Effector CD4-positive, alpha-beta T cell (primary cell): ENCODE results near the gene KCNF1.
"Not testable (repeated sequence)": the region's sequence is repeated elsewhere in the genome, so short reads cannot be mapped to it uniquely, and the experiment has no call there.

Experiments used
- DNase-seq: peaks from one replicate; pipeline ENCODE4 v3.0.0-alpha.2; 2020

The KCNF1 gene

DNA sequence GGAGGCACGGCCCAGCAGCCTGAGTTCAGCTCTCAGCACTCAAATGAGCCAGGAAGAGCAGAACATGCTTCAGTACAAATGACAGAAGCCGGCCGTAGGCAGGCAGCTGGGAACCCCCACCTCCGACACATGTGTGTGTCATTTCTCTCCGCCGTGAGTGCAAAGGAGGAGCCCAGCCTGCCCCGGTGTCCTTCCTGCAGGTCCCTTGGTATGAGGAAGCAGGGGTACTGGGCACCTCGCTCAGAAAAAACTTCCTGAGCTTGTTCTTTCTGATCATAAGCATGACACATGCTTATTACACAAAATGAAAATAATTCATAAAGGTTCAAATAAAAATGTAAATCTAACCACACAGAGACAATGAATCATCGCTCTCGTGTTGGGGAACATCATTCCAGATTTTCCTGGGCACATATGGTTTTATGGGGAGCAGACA lies 35.3 kb downstream of the KCNF1 start:
- DNase-seq, result no peak

DNA sequence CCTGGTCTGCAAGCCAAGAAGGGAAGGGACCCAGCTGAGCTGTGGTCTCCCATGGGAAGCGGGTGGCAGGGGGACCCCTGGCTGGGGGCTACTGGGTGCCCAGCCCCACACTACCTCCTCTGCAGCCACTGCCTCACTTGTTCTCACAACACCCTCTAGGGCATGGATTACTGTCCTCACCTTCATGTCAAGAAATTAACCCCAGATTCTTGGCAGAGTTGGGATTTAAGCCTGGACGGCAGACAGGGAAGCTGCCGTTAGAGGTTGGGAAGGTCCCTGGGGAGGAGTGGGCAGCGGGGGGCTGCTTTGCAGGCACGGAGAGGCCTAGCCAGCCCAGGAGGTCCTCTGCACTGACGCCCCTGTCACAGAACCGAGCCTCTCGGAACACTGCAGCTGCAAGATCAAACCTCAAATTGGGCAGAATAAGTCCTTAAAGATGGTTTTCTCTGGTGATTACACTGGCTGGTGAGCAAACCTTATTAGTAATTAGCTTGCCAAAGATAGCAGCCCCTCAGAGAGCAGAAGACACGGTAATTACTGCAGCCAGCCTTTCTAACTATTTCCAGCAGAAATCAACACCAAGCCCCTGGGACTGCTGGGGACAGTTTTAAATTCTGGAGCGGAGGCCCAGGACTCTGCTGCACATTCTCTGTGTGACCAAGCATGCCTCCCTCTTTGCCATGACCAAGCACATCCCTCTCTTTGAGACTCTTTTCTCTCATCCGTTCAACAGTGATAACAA lies 35.9 kb downstream of the KCNF1 start:
- no peak for DNase-seq

DNA sequence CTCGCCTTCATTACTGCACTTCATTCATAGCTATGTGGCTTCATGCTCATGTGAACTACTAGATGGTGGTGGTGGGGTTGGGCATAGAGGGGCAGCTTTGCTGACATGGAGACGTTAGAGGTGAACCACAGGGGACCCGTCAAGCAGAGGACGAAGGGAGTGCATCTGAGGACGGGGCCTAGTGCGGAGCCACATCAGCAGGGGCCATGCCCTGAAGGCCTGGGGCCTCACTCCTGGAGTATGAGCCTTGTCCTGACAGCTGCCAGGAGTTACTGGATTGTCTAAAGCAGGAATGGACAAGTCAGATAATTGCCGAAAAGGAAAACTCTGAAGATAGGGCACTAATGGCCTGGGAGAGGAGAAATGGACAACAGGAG lies 36.4 kb downstream of the KCNF1 start:
- no peak for DNase-seq

DNA sequence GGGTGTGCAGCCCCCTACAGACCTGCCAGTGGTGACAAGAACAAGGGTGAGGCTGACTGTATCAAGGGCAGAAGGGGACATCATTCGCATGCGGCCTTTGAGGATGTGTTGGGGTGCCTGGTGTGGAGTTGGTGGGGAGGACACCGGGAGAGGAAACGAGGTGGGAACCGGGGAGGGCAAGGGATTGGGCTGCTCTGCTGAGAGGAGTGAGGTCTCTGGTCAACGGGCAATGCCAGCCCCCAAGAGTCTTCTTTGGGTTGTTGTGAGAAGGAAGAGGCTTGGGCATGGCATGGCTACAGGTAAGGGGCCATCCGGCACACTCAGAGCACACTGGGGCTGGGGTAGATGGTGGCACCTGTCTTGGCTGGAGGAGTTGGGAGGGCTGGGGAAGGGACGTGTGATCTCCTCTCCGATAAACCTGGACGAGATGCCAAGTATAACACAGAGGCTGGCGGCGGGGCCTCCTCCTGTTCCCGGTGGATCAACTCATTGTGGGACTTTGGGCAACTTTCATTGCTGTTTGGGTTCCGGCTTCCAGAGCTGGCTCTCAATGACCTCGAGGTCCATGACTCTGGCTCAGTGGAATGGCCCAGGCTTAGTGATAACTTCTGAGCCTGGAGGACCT lies 37.0 kb downstream of the KCNF1 start:
- DNase-seq, result no peak

DNA sequence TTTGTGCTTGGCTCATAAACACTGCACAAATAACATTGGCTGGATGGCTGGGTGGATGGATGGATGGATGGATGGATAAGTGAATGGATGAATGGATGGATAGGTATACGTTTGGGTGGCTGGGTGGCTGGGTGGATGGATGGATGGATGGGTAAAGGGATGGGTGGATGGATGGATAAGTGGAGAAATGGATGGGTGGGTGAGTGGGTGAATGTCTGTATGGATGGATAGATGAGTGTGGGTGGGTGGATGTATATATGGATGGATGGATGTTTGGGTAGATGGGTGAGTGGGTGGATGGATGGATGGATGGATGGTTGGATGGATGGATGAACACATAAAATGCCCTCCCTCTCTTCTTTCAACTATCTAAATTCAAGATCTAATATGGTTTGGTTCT lies 38.1 kb downstream of the KCNF1 start:
- no peak for DNase-seq

DNA sequence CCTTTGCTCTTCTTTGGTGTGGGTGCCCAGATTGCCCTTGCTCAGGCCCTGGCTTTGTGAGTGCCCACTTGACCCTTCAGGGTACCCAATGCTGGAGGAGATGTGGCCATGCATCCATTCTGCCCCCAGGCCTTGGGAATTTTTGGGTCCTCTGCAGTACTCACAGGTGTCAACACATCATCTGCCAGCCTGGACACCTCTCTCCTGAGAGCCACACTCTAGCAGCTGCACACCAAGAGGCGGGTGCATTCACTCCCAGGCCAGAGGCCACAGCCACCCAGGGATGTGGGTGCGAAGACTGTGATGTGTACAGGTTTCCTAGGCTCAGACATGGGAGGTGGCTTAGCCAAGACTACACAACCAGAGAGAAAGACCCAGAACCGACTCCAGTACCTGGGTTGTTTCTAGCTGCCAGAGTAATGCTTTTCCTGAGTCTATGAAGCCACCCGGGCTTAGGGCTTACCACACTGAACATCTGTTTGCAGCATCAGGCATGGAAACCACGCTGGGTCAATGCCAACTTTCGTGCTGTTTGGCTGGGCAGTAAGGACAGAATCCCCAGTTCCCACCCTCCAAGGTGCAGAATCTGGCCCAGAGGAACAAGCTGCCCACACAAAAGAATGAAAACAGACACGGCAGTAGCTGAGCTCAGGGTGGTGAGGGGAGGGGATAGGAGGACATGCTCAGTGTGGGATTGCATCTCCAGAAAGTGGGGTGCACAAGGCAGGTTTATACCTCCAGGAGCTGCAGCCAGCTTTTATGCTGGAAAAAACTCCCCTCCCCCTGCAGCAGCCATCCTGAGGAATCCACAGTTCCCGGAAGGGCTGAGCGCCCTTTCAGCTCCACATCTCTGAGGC lies 40.1 kb downstream of the KCNF1 start:
- DNase-seq, result no peak

DNA sequence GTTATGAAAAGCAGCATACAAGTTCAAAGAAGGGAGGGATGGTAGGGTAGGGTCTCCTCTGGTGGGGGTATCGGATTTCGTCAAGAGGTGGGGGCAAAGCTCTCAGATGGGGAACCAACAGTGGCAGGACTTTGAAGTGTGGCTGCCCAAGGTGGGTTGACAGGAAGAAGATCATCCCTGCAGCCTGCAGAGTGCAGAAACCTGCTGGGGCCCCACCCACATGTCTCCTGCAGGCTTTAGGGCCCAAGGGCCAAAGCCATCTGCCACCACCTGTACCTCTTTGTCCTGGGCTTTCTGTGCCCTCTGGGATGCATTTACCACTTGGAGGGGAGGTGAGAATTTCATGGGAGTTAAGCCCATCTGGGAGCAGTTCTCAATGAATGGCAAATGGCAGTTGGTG lies 42.7 kb downstream of the KCNF1 start:
- no peak for DNase-seq

DNA sequence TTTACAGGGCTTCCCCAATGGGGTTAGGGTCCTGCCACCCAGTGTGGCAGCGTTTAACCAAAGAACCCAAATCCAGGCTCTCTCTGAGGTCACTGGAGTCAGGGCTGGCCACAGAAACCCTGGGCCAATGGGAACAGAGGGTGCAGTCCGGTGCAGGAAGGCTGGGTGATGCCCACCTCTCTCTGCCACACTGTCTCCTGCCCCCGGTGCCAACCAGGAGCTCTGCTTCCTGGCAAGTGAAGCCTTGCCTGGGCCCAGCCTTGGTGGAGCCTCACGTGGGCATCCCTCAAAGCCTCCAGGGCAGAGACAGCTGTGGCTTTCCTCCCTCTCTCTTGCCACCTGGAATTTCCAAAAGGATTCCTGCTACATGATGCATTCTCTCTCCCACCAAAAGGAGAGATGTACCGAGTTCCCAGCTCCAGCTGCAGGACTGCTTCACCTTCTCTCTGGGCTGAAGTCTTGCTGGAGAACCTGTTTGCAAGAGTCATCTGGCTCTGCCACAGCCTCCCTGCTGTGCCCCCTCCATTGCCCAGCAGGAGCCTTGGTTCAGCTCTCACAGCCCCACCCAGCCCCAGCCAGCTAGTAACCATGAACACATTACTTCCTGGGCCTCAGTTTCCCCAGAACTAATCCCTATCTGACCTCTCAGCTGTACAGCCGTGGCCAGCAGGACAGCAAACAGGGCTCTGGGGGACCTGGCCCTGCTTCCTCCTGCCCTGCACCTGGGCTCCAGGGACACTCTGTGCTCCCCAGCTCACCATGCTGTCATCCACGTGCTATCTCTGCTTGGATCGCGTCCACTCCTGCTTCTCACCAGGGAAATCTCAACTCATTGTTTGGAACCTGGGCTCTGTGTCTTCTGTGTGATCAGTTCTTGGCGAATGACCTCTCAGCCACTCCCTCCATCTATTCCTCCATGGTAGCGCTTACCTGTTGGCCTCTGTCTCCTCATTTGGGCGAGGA lies 43.4 kb downstream of the KCNF1 start:
- no peak for DNase-seq

DNA sequence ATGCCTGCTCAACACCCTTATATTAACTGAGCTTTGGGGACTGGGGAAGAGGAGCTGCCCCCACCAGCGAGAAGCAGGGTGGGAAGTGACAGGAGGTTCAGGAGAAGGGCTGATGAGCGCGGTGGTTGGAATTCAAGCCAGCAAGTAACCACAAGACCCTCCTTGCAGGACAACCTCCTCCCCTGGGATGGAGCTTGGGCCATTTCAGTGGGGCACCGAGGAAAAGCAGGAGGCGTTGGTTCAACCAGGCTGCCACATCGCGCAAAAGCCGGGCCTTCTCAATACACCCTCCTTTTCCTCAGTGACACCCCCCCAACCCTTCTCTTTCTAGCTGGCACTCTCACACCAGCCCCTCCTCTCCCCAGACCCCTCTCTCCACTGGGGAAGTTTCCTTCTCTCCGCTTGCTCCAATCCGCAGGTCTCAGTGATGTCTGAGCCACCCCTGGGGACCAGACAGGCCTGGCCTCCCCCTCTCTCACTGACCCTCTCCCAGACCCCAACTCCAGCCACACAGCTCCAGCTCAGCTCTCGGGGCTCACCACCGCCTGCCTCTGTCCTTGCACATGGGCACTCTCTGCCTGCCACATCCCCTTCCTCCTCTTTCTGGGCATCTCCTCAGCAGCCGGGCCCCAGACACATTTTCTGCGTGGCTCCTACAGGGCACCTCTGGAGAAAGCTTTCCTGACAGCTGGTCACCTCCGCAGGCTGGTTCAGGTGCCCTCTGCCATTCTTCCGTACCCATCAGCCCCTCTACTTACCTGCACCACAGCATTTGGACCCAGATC lies 44.5 kb downstream of the KCNF1 start:
- no peak for DNase-seq

DNA sequence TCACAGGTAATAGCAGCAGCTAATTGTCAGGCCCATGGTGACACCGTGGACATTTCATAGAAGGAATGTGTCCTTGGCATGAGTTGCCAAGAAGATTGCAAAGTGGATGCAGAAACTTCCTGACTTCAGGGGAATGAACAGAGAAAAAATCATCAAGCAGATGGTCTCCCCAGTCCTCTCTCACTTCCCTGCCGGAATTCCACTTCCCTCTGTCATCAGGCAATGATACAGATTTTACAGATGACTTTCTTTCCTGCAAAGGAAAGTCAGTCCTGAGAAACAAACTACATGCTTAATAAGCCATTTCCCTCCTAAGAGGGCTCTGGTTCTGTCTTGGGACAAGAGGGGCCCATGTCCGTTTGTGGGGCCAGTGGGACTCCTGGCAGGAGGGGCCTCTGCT lies 45.7 kb downstream of the KCNF1 start:
- DNase-seq, result no peak

DNA sequence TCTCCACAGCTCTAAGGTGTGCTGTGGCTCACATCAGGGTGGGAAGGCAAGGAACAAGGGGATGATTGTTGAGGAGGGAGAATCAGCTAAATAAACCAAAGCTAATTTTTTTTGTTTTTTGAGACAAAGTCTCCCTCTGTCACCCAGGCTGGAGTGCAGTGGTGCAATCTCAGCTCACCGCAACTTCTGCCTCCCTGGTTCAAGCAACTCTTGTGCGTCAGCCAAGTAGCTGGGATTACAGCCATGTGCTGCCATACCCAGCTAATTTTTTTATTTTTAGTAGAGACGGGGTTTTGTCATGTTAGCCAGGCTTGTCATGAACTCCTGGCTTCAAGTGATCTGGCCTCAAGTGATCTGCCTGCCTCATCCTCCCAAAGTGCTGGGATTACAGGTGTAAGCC lies 46.7 kb downstream of the KCNF1 start:
- not testable (repeated sequence) for DNase-seq

DNA sequence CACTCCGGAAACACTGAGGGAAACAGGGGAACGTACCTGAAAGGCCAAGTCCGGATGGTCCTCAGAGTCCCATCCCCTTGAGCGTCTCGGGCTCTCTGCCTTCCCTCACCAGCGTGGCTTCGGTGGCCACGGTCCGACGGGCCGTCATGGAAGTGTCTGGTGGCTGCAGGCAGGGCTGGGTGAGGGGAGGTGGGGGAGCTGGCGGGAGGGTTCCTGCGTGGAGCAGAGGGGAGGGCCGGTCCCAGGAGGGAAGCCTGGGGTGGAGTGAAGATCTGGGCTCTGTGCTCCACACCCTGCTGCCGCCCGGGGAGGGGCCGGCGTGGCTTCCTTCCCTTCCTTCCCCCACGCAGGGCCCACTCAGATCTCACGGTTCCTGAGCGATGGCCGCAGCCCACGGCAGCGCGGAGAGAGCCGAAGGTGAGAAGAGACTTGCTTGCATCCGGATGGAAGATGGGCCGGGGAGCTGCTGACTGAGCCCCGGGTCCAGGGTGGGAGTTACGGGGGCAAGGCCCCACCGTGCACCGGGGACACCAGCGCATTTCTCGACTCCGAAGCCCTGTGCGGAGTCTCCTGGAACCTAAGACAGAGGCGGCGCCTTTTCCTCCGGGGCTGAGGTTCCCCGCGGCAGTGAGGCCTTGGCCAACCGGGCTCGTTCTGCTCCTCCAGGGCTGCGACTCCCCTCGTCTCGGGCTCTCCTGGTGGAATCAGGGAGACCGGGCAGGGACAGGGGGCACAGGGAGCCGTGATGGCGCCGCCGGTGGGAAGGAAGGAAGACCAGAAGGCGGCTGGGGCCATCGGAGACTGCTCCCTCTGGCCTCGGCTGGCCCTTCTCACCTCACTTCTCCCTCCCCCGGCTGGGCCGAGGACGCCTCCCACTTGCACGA lies 49.1 kb downstream of the KCNF1 start:
- DNase-seq, result no peak

DNA sequence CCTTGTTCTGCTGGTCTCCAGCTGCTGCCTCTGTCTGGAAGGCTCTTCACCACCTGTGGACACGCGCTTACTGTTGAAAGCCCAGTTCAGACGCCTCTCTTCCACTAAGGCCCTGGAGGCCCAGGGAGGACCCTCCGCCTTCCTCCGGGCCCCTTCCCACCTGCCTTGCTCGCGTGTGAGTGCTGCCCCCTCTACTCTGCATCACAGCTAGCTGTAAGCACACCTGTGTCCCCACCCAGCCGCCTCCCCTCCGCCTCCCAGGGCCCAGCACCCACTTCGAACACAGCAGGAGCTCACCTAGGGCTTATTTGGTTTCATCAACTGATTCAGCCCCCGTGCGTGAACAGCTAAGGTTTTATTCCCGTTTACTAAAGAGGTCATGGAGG lies 49.7 kb downstream of the KCNF1 start:
- no peak for DNase-seq

DNA sequence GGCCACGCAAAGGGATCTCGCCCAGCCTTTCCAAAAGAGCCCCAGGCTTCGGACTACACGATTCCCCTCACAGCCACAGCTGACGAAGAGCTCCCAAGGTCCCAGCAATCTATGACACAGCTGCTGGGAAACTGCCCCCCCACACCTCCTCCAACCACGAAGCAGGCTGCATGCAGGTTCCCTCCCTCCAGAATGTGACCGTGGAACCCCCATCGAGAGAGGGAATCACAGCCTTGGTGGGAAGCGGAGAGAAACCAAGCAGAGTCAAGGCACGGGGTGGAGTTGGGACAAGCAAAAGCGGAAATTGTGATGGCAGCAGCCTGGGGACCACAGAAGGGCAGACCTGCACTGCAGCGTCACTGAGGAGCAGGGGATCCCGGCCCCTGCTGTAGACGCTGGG lies 50.3 kb downstream of the KCNF1 start:
- DNase-seq, result no peak

DNA sequence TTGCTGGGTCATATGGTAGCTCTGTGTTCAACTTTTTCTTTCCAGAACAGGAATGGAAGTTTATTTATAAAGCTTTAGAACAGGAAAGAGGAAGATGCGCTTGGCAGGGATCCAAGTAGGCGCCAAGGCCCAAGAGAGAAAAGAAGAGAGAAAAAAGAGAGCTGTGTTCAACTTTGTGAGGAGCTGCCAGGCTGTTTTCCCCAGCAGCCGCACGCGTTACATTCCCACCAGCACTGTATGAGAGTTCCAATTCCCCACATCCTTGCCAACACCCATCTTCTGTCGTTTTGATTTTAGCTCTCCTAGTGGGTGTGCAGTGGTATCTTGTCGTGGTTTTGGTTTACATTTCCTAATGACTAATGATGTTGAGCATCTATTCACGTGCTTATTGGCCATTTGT lies 51.4 kb downstream of the KCNF1 start:
- DNase-seq, result no peak
